HG02588 (cell line): ENCODE results near the gene RMRP.
"Not testable (repeated sequence)": the region's sequence is repeated elsewhere in the genome, so short reads cannot be mapped to it uniquely, and the experiment has no call there.

Source experiments
- ATAC-seq: cut with Tn5 transposase; IDR thresholded peaks from one replicate; pipeline ENCODE4 v1.9.1; 2021; ENCODE audit warnings: mild to moderate bottlenecking, moderate library complexity; ENCODE audit not compliant: unreplicated experiment

RMRP gene

DNA sequence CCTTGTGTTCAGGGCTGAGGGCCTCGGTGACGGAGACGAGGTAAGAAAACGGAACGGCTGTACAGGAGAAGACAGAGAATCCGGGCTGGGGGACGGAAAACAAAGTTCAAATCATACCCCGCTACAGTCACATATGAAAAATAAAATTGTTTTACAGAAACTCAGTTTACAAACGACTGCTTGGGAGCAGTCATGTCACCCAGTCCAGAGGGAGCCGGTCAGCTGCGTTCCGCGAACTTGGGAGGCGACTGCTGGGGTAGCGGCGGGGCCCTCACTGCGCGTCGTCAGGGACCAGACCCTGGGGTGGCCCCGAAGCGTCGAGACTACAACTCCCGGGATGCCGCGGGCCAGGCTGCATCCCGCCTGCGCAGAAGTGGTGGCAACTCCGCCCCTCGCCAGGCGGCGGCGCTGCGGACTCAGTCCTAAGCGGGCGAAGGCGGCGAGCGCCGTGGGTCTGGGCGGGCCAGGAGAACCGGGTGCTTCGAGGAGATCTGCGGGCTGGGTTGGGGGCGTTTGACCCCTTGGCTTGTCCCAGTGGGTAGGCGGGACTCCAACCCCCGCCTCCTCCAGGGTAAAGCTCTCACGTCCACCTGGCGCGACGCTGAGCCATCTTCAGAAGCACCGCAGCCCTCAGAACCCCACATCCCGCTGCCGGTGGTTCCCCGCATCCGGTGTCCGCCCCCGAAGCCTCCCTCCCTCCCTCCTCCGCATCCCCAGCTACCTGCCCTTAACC is 11.1 kb downstream of the RMRP start:
- ATAC-seq, result peak; percentile 82

DNA sequence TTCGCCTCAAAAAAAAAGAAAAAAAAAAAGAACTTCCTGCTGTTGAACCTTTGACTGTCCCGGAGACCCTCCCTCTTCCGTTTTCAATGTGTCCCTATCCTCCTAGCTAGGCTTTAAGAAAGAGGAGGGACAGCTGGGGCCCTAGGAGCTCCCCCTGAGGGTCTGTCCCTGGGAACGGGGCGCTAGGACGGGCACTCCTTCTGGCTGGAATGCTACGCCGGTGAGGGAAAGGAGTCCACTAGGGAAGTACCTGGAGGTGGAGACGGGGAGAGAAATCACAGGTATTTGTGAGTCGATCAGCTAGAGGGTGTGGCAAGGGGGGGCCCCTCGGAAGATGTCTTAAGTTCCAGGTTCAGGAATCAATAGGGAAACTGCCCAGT is 11.7 kb downstream of the RMRP start:
- no peak for ATAC-seq

DNA sequence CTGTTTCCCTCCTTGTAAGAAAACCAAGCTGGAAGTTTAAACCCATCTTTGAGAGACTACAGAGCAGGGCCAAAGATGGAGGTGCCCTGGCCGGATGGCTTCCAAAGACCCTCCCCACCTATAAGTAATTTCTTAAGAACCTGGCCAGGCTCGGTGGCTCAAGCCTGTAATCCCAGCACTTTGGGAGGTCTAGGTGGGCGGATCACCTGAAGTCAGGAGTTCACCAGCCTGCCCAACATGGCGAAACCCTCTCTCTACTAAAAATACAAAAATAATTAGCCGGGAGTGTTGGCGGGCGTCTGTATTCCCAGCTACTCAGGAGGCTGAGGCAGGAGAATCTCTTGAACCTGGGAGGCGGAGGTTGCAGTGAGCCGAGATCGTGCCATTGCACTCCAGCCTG is 12.1 kb downstream of the RMRP start:
- not testable (repeated sequence) for ATAC-seq

DNA sequence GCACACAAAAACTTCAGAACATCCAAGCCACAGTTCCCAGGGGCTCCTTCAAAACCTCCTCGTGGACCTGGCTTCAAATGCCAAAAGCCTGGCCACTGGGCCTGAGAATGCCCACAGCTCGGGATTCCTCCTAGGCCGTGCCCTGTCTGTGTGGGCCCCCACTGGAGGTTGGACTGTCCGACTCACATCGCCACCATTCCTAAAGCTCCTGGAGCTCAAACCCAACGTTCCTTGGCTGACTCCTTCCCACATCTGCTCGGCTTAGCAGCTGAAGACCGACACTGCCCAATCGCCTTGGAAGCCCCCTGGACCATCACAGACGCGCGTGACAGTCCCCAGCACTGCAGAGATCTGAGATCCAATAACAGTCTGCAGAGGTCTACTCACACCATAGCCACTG is 14.8 kb downstream of the RMRP start:
- no peak for ATAC-seq

DNA sequence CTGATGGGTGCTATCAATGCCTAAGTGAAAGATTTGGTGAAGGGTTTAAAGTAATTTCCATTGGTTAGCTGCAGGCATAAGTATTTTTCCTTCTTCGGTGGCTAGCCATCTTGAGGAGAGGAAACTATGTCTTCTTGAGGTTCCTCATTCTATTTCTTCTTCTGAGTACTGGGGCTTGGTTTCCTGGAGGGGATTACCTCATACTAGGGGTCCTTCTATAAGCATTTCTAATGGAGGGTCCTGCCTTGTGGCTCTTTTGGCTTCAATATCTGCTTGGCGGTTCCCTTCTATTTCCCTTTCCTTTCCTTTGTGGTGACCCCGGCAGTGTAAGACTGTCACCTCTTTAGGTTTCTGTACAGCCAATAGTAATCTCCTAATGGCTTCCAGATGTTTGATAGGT is 16.3 kb downstream of the RMRP start:
- ATAC-seq, result not testable (repeated sequence)

DNA sequence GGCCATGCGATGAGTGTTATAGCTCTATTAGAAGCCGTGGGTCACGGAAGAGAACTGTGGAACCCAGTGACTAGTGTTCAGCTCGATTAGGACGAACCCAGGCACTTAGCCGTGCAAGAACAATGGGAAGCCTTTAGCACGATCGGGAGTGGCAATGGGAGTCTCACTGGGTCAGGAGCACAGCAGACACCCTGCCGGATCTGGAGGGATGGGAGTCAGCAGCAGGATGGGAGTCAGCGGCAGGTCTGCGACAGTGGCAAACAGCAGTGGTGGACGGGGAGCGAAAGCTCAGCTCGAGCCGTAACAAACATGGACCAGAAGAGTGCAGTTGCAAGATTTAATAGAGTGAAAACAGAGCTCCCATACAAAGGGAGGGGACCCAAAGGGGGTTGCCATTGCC is 17.4 kb downstream of the RMRP start:
- ATAC-seq, result not testable (repeated sequence)

DNA sequence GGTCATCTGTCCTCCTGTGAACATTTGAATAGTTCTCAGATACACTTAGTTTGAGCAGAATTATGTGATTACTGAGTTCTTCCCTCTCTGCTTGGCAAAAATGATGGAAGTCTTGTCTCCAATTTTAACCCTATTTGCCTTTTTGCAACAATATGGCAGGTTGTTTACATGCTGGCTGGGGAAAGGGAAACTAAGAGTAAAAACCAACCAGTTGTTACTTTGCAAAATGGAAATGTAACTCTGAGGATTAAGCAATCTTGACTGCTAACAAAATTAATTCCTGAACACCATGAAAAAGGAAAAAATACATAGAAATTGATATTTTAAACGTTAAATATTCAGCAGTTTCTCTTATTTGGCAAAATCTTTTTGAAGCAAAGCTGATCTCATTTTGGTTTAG is 18.2 kb downstream of the RMRP start:
- no peak for ATAC-seq

DNA sequence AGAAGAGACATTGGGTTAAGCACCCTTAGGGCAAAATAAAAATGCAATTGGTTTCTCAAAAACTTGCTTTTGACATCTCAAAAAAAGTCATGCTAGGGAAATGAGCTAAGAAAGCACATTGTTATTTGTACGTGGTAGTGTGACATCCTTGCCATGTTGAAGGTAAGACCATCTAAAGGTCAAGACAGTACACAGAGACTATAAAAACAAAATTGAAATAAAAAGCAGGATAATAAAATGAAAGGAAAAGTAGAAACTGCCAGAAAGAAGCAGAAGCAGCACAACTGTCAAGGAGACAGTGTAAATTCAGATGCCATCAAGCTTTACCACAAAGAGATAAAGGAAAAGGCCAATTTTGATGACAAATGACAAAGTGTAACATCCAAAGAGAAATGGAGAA is 18.6 kb downstream of the RMRP start:
- ATAC-seq, result not testable (repeated sequence)

DNA sequence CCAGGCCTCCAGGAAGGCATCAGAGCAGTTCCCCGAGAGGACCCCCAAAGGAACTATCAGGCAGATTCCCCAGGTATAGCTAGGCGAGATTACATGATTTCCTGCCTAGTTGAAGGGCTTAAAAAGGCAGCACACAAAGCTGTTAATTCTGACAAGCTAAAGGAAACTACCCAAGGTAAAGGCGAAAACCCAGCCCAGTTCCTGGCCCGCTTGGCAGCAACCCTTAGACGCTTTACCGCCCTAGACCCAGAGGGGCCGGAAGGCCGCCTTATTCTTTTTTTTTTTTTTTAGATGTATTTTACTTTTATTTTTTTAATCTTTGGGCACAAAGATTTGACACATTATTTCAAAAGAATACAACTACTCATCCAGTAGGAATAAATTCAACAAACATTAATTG is 19.1 kb downstream of the RMRP start:
- not testable (repeated sequence) for ATAC-seq

DNA sequence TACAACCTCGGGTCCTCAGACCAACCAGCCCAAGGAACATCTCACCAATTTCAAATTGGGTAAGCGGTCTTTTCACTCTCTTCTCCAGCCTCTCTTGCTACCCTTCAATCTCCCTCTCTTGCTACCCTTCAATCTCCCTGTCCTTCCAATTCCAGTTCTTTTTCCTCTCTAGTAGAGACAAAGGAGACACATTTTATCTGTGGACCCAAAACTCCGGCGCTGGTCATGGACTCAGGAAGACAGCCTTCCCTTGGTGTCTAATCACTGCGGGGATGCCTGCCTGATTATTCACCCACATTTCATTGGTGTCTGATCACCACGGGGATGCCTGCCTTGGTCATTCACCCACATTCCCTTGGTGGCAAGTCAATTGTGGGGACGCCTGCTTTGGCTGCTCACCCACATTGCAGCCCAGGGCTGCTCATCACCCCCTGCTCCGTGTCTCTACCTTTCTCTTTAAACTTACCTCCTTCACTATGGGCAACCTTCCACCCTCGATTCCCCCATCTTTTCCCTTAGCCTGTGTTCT is 20.3 kb downstream of the RMRP start:
- ATAC-seq, result not testable (repeated sequence)

DNA sequence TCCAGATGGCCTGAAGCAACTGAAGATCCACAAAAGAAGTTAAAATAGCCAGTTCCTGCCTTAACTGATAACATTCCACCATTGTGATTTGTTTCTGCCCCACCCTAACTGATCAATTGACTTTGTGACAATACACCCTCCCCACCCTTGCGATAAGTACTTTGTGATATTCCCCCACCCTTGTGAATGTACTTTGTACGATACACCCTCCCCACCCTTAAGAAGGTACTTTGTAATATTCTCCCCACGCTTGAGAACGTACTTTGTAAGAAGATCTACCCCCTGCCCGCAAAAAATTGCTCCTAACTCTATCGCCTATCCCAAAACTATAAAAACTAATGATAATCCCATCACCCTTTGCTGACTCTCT is 21.0 kb downstream of the RMRP start:
- ATAC-seq, result not testable (repeated sequence)

DNA sequence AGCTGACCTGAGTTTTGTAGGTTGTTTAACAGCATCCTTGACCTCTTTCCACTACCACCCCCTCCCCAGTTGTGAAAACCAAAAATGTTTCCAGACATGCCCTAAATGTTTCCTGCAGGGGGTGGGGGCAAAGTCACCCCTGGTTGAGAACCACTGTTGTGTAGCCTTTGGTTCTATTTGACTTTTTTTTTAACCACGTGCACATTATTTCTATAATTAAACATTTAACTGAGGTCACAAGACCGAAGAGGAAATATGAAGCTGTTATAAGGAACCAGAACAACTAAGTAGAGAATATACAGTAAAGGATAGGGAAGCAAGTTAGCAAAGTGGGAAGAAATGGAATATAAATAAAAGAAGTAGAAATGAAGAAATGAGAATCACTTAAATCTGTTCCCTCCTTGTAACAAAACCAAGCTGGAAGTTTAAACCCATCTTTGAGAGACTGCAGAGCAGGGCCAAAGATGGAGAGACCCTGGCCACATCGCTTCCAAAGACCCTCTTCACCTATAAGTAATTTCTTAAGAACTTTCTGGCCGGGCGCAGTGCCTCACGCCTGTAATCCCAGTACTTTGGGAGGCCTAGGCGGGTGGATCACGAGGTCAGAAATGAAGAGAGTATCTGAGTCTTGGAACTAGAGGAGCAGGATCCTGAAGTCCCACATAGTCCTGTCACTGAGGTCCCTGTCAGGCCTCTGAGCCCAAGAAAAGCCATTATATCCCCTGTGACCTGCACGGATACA is 21.5 kb downstream of the RMRP start:
- no peak for ATAC-seq

DNA sequence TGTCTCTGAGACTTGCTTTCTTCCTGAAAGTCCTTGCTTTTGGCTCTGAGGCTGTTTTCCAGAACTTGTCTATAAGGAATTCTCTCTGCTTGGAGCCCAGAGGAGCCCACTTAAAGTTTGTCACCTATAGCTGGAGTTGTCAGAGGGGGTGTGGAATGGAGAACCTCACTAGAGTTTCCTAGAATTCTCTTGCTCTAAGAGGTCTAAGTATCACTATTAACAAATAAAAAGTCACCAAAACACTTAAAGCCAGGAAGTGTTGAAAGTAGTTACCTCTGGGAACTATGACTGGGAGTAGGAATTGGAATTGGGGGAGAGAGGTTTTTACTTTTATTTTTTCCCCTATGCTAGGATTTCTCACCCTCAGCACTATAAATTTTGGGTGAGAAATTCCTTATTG is 22.1 kb downstream of the RMRP start:
- no peak for ATAC-seq

DNA sequence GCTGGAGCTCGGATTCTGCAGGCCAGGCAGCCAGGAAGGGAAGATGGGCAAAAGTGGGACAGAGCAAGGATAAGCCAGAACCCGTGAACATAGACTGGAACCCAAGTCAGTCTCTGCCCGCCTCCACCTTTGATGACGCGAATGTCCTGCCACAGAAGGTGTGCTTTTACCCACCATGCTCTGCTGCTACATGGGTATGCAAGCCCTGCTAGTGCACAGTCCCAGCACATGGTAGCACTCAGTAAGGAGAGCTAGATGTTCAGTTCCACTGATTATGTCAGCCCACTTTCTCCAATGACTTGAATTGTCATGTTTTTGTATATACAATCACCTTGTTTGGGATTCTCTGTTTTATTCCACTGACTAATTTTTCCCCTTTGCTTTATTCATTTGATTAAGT is 28.2 kb downstream of the RMRP start:
- ATAC-seq, result no peak

DNA sequence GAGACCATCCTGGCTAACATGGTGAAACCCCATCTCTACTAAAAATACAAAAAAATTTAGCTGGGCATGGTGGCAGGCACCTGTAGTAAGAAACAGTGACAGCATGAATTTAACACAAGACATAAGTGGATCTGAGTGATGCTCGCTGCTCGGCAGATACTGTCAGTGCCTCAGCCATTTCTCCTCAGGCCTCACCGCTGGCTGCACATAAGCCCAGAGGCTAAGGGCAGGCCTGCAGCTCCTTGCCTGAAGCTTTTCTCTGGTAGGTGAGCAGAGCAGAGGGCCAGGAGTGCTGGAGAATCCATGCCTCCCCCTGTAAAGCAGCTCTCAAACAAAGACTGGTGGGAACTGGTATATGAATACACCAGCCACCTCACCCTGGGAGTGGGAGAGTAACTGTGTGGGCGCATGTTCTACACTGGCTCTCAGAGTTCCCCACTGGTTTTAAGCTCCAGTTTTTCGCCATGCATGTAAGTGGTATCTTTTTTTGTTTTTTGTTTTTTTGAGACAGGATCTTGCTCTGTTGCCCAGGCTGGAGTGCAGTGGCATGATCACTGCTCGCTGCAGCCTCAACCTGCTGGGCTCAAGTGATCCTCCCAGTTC is 29.3 kb downstream of the RMRP start:
- no peak for ATAC-seq

DNA sequence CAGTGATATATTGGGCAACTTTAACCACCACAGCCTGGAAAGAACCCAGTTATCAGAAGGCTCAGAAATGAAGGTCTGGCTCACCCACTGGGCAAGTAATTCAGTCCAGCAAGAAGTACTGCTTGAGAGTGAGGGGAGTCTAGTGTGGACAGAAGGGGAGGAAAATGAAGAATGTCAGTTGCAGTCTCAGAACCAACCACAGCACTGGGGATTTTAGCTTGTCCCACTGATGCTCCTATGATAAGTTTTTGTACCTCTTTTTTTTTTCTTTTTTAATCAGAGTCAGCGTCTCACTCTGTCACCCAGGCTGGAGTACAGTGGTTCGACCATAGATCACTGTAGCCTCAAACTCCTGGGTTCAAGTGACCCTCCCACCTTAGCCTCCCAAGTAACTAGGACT is 30.2 kb downstream of the RMRP start:
- ATAC-seq, result no peak

DNA sequence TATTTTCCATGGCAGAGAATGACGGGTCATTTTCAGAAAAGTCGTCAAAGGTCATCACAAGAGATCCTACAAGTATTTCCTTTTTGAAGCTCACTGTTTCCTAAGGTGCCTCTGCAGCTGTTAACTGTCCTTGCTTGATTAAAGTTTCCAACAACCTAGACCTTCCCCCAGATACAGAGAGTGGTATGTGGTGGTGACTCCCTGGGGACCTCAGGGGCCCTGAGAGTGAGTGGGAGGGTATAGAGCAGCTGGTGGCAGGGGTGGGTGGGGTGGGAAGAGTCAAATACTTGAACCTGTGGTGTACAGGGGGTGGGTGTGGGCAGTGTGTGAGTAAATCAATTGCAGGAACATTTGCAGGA is 38.0 kb downstream of the RMRP start:
- ATAC-seq, result peak; percentile 55

DNA sequence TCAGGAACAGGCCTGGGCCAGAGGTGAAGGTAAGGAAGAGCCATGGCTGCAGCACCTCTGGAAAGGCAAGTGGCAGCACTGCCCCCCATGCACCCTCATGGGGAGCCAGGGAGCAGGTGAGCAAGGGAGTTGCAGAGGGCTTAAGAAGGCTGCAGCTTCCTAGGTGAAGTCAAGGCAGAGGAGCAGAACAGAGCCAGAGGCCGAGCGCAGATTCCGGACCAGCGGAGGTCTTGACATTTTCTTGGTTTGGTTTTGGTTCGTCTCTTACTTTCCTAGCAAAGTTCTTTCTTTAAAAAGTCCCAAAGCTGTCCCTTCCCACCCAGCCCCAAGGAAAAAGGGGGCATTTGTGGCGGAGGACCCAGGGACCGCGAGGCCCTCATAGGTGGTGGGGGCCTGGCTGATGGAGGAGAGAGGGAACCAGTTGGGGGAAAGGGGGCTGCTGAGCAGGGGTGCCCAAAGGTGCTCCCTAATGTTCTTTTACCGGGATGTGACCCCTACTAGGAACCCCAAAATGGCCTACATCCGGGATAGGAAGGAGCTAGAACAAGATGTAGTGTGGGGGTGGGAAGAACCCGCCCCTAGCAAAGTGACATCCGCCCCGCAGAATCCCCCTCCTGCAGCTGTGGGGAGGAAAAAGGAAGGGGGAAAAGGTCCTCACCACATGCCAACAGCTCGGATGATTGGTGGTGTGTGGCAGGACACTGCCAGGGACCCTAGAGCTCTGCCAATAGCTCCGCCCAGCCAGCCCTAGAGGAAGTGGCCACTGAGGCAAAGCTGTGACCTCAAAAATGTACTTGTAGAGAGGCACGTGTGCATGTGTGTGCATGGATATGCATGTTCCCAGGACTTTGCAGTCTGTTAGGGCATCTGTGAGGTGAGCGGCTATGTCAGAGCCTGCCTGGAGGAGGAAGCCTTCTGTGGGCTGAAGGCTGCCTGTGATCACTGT is 38.7 kb downstream of the RMRP start:
- peak; percentile 31 for ATAC-seq

DNA sequence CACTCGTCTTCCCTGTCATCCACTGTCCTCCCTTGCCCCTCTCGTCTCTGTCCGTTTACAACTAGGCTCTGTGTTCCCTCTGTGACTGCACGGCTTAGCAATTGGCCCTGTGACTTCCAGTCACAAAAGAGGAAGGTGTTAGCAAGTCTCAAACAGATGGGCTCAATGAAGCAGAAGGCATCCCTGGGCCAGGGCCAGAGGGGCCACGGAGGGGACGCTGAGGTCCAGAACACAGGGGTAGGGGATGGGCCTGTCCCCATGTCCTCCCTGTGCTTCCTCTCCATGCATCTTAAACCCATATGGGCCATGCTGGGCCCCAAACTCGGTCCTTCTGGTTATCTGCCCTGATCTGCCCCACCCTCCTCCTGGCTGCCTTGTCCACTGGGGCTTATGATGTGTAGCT is 39.5 kb downstream of the RMRP start, which contains the start of gene CD72:
CD72 (minus strand) TSS at position 89 of the 403 bp plus-strand sequence. CDS start 110 bp downstream, outside the sequence.
- no peak for ATAC-seq

DNA sequence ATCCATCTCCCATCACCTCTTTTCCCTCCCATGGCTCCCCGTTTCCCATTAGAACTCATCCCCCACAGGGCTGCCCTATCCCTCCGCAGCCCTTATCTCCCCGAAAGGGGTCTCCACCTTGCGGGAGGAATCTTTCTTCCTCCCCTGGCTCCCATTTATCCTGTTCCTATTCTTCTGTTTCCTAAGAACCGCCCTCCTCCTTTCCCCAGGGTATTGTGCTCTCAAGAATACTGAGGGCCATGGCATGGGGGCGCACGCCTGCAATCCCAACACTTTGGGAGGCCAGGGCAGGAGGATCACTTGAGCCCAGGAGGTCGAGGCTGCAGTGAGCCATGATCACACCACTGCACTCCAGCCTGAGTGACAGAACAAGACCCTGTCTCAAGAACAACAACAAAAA is 40.3 kb downstream of the RMRP start:
- no peak for ATAC-seq
